HepG2 (cell line): Measurements from ENCODE around the gene WNT5B. TPM values are rescaled to one million over a fixed set of nuclear protein-coding genes. Genes with fewer than 3 reads are reported as not detected.
A peak's percentile ranks its signal among the peaks of the same experiment; 100 is the strongest.

Experiments
- ATF7 ChIP-seq, 2 experiments: fragments of 450-650 bp in 1 of 2; sonication (generic) in 1 of 2; formaldehyde crosslinking in 1 of 2; IDR thresholded peaks; 2 replicates each; pipeline versions ENCODE4 v1.4.0 to v1.6.1; 2016 to 2020; ENCODE audit warnings: antibody characterized with exemption in 1 of 2, mild to moderate bottlenecking in 1 of 2, missing genetic modification reagents in 1 of 2
- BORCS8-MEF2B ChIP-seq: sonication (generic); formaldehyde crosslinking; IDR thresholded peaks from 2 replicates; pipeline ENCODE4 v1.8.0; 2022; ENCODE audit warnings: mild to moderate bottlenecking, missing genetic modification reagents
- CBX5 ChIP-seq: sonication (generic); formaldehyde crosslinking; IDR thresholded peaks from 2 replicates; pipeline ENCODE4 v1.4.0; 2020; ENCODE audit warnings: missing genetic modification reagents, borderline replicate concordance
- IRF2 ChIP-seq: IDR thresholded peaks from 2 replicates; pipeline ENCODE4 v1.6.1; 2018; ENCODE audit warnings: missing genetic modification reagents, missing compliant biosample characterization
- MAFG ChIP-seq: sonication (generic); formaldehyde crosslinking; IDR thresholded peaks from 2 replicates; pipeline ENCODE4 v1.5.1; 2020; ENCODE audit warnings: mild to moderate bottlenecking, missing genetic modification reagents
- NFKBIZ ChIP-seq: IDR thresholded peaks from 2 replicates; pipeline ENCODE4 v1.6.1; 2018; ENCODE audit warnings: missing genetic modification reagents, missing compliant biosample characterization
- TCF7L2 ChIP-seq: IDR thresholded peaks from 2 replicates; pipeline ENCODE4 v1.6.1; 2011; ENCODE audit warnings: mild to moderate bottlenecking, low read depth, low read length, moderate library complexity
- TFE3 ChIP-seq: IDR thresholded peaks from 2 replicates; pipeline ENCODE4 v1.6.1; 2016
- TRIM22 ChIP-seq: fragments of 450-650 bp; IDR thresholded peaks from 2 replicates; pipeline ENCODE4 v1.6.1; 2017
- ZBTB42 ChIP-seq: sonication (generic); formaldehyde crosslinking; IDR thresholded peaks from 2 replicates; pipeline ENCODE4 v1.5.0; 2020; ENCODE audit warnings: mild to moderate bottlenecking, missing genetic modification reagents
- ZFP41 ChIP-seq: sonication (generic); formaldehyde crosslinking; IDR thresholded peaks from 2 replicates; pipeline ENCODE4 v1.4.0; 2020; ENCODE audit warnings: mild to moderate bottlenecking, missing genetic modification reagents, borderline replicate concordance
- ZKSCAN1 ChIP-seq: fragments of 150-350 bp; IDR thresholded peaks from 2 replicates; pipeline ENCODE4 v1.6.1; 2014; ENCODE audit warnings: low read length
- ZNF225 ChIP-seq: sonication (generic); formaldehyde crosslinking; IDR thresholded peaks from 2 replicates; pipeline ENCODE4 v1.4.0; 2020; ENCODE audit warnings: mild to moderate bottlenecking, missing genetic modification reagents
- ZNF264 ChIP-seq: sonication (generic); formaldehyde crosslinking; IDR thresholded peaks from 2 replicates; pipeline ENCODE4 v1.4.0; 2020; ENCODE audit warnings: missing genetic modification reagents
- ZNF280B ChIP-seq: sonication (generic); formaldehyde crosslinking; IDR thresholded peaks from 2 replicates; pipeline ENCODE4 v1.5.0; 2020; ENCODE audit warnings: missing genetic modification reagents, mild to moderate bottlenecking, borderline replicate concordance
- ZNF3 ChIP-seq: IDR thresholded peaks from 2 replicates; pipeline ENCODE4 v1.7.0; 2017; ENCODE audit warnings: inconsistent platforms
- ZNF331 ChIP-seq: sonication (generic); formaldehyde crosslinking; IDR thresholded peaks from 2 replicates; pipeline ENCODE4 v1.4.0; 2020; ENCODE audit warnings: missing genetic modification reagents
- ZNF652 ChIP-seq: IDR thresholded peaks from 2 replicates; pipeline ENCODE4 v1.6.1; 2016; ENCODE audit warnings: low read depth, borderline replicate concordance
- ZNF678 ChIP-seq: sonication (generic); formaldehyde crosslinking; IDR thresholded peaks from 2 replicates; pipeline ENCODE4 v1.4.0; 2020; ENCODE audit warnings: mild to moderate bottlenecking, missing genetic modification reagents
- ZNF691 ChIP-seq: sonication (generic); formaldehyde crosslinking; IDR thresholded peaks from 2 replicates; pipeline ENCODE4 v1.4.0; 2020; ENCODE audit warnings: missing genetic modification reagents, low read depth, mild to moderate bottlenecking, borderline replicate concordance
- ZNF784 ChIP-seq: sonication (generic); formaldehyde crosslinking; IDR thresholded peaks from 2 replicates; pipeline ENCODE4 v1.5.1; 2020; ENCODE audit warnings: missing genetic modification reagents, mild to moderate bottlenecking, borderline replicate concordance
- ZNF883 ChIP-seq: sonication (generic); formaldehyde crosslinking; IDR thresholded peaks from 2 replicates; pipeline ENCODE4 v1.5.1; 2020; ENCODE audit warnings: mild to moderate bottlenecking, missing genetic modification reagents; ENCODE audit errors: not compliant biosample characterization
- polyA plus RNA-seq, 8 experiments: library from polyadenylated mRNA; depleted of rRNA in 3 of 8; stranded (reverse) in 7 of 8; unstranded in 1 of 8; fragments of >200 nt; fragmentation: Illumina TruSeq in 4 of 8; extraction: Trizol in 4 of 8; gene quantifications; 2 replicates each; pipeline versions ENCODE4 v1.2.1 to v1.2.3, GENCODE V29; 2011 to 2016; ENCODE audit warnings: low read depth in 4 of 8, missing spikeins in 1 of 8, mixed read lengths in 1 of 8; ENCODE audit not compliant: insufficient read depth in 1 of 8
- total RNA-seq, 5 experiments: library from RNA; depleted of rRNA; stranded (reverse); fragments of >200 nt; fragmentation: Illumina TruSeq; extraction: Trizol; gene quantifications; 2 replicates each; pipeline ENCODE4 v1.2.3, GENCODE V29; 2016; ENCODE audit warnings: low read depth in 1 of 5

Gene WNT5B
- total and polyA plus RNA-seq, 2 of the 13 experiments (the other 11 are each of a cell fraction or from before 2014, with no cell fraction given), result 0.04 TPM; not detected in 1

- TF ChIP-seq ATF7 (IDR thresholded peaks at IDR 0.05) (no peak), ATF7 (CRISPR knock-in tag; IDR thresholded peaks at IDR 0.05) (no peak), ZNF784 (no peak), ZNF280B (CRISPR knock-in tag) (no peak), ZNF678 (CRISPR knock-in tag) (no peak), ZNF225 (CRISPR knock-in tag) (no peak), CBX5 (no peak), ZNF691 (no peak), MAFG (CRISPR knock-in tag) (no peak), ZNF331 (no peak), TRIM22 (no peak), ZNF883 (no peak), ZBTB42 (no peak), BORCS8-MEF2B (CRISPR knock-in tag) (0 out of 2 replicates have a peak, but pooled peaks have one; percentile 24), NFKBIZ (CRISPR knock-in tag) (no peak), TCF7L2 (no peak), ZNF3 (CRISPR knock-in tag) (no peak), TFE3 (CRISPR knock-in tag) (peak; percentile 66), ZNF264 (no peak), ZNF652 (CRISPR knock-in tag) (peak; percentile 99), IRF2 (CRISPR knock-in tag) (no peak; the same call in 1 of the 2 replicates), ZFP41 (CRISPR knock-in tag) (no peak), ZKSCAN1 (no peak)
These were observed 34.6 kb upstream of the WNT5B start, which contains the start of gene FBXL14 (continued) for GRCh38 chr12:1594261-1595025.
